ENCODE results near the gene FANCL. TPM values are rescaled to one million over a fixed set of nuclear protein-coding genes. Genes with fewer than 3 reads are reported as not detected.
"Not testable (repeated sequence)": the region's sequence is repeated elsewhere in the genome, so short reads cannot be mapped to it uniquely, and the experiment has no call there.

FANCL gene
- polyA plus RNA-seq (2011; rRNA removed) (13.4 and 18.8 TPM in 2 replicates), polyA minus RNA-seq (2011; rRNA and poly(A)+ RNA removed) (12.7 and 25.7 TPM in 2 replicates)

- Histone ChIP-seq H3K4me3 (ENCODE audit: low read depth, low read length) (peak within 1 kb of the TSS; percentile 85), H3K9me3 (ENCODE audit: control insufficient read depth, insufficient read depth, low read length) (no peaks in the 10 kb centered on the region), H3K27ac (ENCODE audit: low read depth, low read length) (peak within 1 kb of the TSS; percentile 86), H3K27me3 (ENCODE audit: control insufficient read depth, insufficient read depth, low read length) (no peaks in the 10 kb centered on the region)
- ChIA-PET CTCF (interaction anchor here (0.6 kb wide), 1 partner anchor 92 kb away, joined by 3 read pairs; no protein-coding TSS in a partner anchor), POLR2A (interaction anchor here (0.6 to 1.0 kb wide), 2 partner anchors 14 to 194 kb away, joined by 3 to 4 read pairs; partner anchors contain the start of gene VRK2)
- TF ChIP-seq CTCF (IDR thresholded peaks at IDR 0.05; ENCODE audit: low read depth, low read length), result no peak
- DNase-seq (ENCODE audit: low read depth, low spot score), result peak; percentile 53
Measured at GRCh38 chr2:58240670-58241545, at the start of gene FANCL. Gene FANCL (minus strand): TSS chr2:58241325. CDS start chr2:58241313, 12 bp downstream.

GRCh38 chr2:58289029-58289428 is 47.9 kb upstream of the FANCL start:
- no peaks in the 10 kb centered on the region for H3K27me3 ChIP-seq (ENCODE audit: control insufficient read depth, insufficient read depth, low read length)
- no peak overlapping the region for H3K27ac ChIP-seq (ENCODE audit: low read depth, low read length)
- TF ChIP-seq CTCF (IDR thresholded peaks at IDR 0.05; ENCODE audit: low read depth, low read length), result no peak
- no peaks in the 10 kb centered on the region for H3K9me3 ChIP-seq (ENCODE audit: control insufficient read depth, insufficient read depth, low read length)
- ChIA-PET CTCF (no interaction called here), POLR2A (no interaction called here)
- H3K4me3 ChIP-seq (ENCODE audit: low read depth, low read length), result no peak overlapping the region
- no peak for DNase-seq (ENCODE audit: low read depth, low spot score)

GRCh38 chr2:58283931-58284330 is 42.8 kb upstream of the FANCL start:
- ChIA-PET CTCF (no interaction called here), POLR2A (no interaction called here)
- no peak overlapping the region for H3K27ac ChIP-seq (ENCODE audit: low read depth, low read length)
- no peak for TF ChIP-seq CTCF (IDR thresholded peaks at IDR 0.05; ENCODE audit: low read depth, low read length)
- DNase-seq (ENCODE audit: low read depth, low spot score), result no peak
- no peaks in the 10 kb centered on the region for H3K27me3 ChIP-seq (ENCODE audit: control insufficient read depth, insufficient read depth, low read length)
- H3K4me3 ChIP-seq (ENCODE audit: low read depth, low read length), result no peak overlapping the region
- H3K9me3 ChIP-seq (ENCODE audit: control insufficient read depth, insufficient read depth, low read length), result no peaks in the 10 kb centered on the region

GRCh38 chr2:58275144-58275543 is 34.0 kb upstream of the FANCL start:
- DNase-seq (ENCODE audit: low read depth, low spot score); H3K27ac ChIP-seq (ENCODE audit: low read depth, low read length); H3K9me3 ChIP-seq (ENCODE audit: control insufficient read depth, insufficient read depth, low read length); H3K27me3 ChIP-seq (ENCODE audit: control insufficient read depth, insufficient read depth, low read length); CTCF ChIA-PET; POLR2A ChIA-PET; H3K4me3 ChIP-seq (ENCODE audit: low read depth, low read length): not testable (repeated sequence)

GRCh38 chr2:58271826-58272225 is 30.7 kb upstream of the FANCL start:
- no peak overlapping the region for H3K4me3 ChIP-seq (ENCODE audit: low read depth, low read length)
- peaks cover 2% of the 10 kb centered on the region for H3K27me3 ChIP-seq (ENCODE audit: control insufficient read depth, insufficient read depth, low read length)
- H3K27ac ChIP-seq (ENCODE audit: low read depth, low read length), result no peak overlapping the region
- DNase-seq (ENCODE audit: low read depth, low spot score), result no peak
- no peak for TF ChIP-seq CTCF (IDR thresholded peaks at IDR 0.05; ENCODE audit: low read depth, low read length)
- POLR2A ChIA-PET, result no interaction called here
- no peaks in the 10 kb centered on the region for H3K9me3 ChIP-seq (ENCODE audit: control insufficient read depth, insufficient read depth, low read length)
- CTCF ChIA-PET, result no interaction called here
